ELR (cell line): Measurements from ENCODE around the gene SRA1.

Source experiments
- DNase-seq: peaks from one replicate; pipeline ENCODE4 v3.0.0-alpha.2; 2015; ENCODE audit warnings: low read depth

The SRA1 gene

DNA sequence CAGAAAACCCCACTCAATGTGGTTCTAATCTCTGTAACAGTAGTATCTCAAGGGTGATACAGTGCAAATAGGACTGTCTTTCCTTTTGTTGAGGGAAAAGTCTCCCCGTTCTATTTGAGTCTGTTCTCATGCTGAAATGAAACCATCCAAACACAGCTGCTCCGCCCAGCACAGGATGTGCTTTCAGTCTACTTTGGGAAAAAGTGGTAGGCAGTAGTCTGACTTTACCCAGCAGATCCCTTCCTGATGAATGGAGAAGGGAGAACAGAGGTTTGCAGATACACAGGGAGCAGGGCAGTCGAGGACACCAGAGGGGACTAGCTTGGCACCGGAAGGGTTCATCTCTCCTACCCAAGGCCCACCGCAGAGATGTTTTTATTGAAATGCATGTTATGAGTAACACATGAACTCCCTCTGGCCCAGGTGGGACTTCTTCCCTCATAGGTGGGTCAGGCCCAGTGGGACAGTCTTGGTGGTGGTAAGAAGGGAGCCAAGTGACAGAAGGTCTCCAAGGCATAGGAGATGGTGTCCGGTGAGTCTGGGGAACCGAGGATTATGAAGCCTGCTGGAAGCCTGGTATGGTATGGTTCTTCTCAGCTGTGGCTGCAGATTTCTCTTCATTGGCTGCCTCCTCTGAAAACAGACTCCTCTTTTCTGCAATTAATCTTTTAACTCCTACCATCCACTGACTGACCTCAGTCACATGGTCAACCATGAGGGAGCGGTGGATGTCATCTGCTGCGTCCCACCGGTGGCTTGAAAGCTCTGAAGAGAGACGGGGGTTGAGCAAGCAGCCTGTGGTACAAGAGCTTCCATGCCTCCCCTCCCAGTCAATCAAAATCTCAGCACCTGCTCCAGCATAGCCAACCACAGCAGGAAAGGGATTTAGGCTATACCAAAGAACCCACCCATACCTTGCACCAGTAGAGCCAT is 6.9 kb downstream of the SRA1 start:
- DNase-seq = no peak

DNA sequence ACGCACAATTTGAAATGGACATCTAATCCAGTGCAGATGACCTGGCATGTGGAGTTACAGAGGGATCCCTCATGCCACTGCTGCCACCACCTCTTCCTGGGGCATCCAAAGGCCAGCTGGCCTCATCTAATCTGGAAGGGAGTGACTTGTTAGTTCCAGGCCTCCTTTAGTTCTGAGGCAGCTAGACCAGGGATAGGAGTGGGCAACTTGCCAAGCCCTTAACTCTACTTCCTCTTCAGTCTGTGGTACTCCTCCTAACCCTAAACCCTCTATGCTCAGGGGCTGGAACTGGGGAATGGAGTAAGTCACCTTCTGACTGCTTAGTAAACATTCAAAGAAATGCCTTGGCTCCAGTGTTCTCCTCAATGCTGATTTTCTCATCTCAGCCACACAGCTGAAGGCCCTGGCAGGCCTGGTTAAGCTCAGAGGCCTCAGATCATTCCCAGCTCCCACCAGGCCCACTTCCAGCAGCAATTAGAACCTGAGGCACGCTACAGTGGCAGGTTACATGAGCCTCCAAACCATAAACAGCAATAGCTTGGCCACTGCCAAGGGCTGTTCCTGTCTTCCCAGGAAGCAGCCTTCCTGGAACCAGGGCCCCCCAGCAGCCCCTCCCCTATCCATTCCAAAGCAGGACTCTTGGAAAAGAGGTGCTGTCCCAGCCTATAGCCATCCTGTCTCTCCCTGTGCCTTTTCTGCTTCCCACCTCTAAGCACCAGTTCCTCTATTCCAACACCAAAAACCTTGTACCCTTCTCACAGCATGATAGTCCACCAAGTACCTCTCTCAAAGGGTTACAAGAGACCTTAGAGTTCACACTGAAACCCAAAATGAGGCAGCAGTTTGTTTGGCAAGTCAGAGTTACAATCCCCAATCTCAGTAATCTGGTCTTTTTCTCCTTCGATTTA is 7.8 kb downstream of the SRA1 start:
- DNase-seq = peak; percentile 30

DNA sequence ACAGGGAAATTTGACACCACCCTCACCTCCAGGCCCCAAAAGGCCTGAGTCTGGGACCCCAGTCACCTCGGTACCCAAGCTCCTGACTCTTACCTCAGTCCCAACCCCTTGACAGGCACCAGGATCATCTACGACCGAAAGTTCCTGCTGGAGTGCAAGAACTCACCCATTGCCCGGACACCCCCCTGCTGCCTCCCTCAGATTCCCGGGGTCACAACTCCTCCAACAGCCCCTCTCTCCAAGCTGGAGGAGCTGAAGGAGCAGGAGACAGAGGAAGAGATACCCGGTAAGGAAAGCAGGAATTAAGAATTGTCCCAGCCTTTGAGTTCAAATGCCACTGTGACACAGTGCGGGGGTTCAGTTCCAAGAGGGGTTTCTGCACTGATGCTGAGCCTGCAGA is 8.5 kb downstream of the SRA1 start:
- no peak for DNase-seq

DNA sequence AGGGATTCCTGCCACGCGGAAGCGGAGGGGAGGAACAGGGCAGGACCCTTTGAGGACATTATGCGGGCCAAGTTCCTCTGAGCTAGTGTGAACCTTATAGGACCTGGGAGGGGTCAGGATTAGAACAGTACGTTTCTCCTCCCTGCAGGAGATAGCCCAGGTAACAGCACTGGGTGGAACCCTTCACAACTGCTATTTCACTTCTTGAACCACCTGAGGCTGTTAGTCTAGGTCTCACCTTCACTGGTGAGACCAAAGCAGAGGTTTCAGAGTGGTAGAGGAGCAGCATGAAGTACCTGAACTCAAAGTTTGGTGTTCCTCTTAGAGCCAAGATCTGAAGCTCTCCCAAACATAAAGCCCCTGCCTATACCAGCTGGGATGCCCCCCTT is 9.0 kb downstream of the SRA1 start:
- DNase-seq = no peak

- DNase-seq = peak; percentile 94
Observed at GRCh38 chr5:140547508-140548299, 9.6 kb downstream of the SRA1 start, which contains the start of gene EIF4EBP3. TSS of gene EIF4EBP3 (plus strand) at chr5:140547662. CDS start at chr5:140547738, 76 bp downstream.

- peak; percentile 53 for DNase-seq
Observed at GRCh38 chr5:140546851-140547507, 10.3 kb downstream of the SRA1 start.

- DNase-seq = no peak
Observed at GRCh38 chr5:140545606-140546005, 11.7 kb downstream of the SRA1 start.

DNA sequence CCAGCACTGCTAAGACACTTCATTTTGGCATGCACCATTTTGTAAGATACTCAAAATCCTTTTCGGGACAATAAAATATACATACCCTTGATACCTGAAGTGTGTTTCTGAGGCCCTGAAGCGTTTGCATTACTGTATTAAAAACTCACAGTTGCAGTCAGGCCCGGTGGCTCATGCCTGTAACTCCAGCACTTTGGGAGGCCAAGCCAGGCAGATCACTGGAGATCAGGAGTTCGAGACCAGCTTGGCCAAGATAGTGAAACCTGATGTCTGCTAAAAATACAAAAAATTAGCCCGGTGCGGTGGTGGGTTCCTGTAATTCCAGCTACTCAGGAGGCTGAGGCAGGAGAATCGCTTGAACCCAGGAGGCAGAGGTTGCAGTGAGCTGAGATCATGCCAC is 12.3 kb downstream of the SRA1 start:
- DNase-seq = no peak

- DNase-seq = no peak
Observed at GRCh38 chr5:140542972-140543371, 14.3 kb downstream of the SRA1 start.

GRCh38 chr5:140540227-140540626 is 17.0 kb downstream of the SRA1 start:
- DNase-seq = no peak

DNA sequence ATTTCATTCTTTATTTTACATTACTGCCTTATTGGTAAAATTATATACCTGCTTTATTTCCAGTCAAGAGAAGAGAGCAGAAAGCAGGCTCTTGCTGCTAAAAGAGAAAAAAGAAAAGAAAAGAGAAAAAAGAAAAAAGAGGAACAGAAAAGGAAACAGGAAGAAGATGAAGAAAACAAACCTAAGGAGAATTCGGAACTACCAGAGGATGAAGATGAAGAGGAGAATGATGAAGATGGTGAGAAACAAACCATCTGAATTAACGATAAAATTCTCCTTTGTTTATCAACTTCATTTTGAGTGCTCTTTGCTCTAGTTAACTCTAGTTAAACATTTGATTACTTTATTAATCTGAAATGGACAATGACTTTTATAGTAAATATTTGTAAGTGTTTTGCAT is 33.3 kb downstream of the SRA1 start:
- no peak for DNase-seq

DNA sequence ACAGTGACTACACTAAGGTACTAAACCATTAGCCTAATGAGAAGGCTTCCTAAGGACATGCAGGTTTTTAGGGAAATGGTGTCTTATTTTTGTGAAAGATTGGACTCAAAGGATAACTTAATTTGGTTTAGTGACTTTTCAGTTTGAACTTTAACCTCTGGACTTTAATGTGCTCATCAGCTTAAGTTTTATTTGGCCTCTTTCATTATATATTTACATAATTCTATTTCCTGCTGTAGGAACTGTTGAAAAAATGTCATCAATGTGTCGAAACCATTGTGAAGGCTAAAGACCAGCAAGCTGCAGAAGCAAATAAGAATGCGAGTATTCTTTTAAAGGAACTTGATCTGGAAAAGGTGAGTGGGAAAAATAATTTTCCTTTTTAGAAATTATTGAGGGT is 44.1 kb downstream of the SRA1 start:
- DNase-seq = no peak

GRCh38 chr5:140509898-140510297 is 47.4 kb downstream of the SRA1 start:
- no peak for DNase-seq

DNA sequence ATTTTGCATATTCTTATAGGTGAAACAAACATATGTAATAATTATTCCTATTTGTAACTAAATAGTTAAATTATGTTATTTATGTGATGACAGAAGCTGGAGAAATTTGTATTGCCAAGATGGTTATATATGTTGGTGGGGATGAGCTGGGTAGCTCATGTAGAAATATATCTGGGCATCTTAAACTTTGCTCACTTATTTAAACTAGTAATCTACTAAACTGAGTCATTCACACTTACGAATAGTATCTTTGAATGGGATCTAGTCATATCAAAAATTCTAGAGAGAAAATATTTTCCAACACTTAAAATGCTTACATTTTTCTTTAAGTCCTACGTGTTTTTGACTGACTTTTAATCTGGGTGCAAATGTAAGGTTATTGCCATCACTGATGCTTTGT is 54.4 kb downstream of the SRA1 start:
- DNase-seq = no peak
